Measurements from ENCODE around the gene CCDC89.

Gene CCDC89

DNA sequence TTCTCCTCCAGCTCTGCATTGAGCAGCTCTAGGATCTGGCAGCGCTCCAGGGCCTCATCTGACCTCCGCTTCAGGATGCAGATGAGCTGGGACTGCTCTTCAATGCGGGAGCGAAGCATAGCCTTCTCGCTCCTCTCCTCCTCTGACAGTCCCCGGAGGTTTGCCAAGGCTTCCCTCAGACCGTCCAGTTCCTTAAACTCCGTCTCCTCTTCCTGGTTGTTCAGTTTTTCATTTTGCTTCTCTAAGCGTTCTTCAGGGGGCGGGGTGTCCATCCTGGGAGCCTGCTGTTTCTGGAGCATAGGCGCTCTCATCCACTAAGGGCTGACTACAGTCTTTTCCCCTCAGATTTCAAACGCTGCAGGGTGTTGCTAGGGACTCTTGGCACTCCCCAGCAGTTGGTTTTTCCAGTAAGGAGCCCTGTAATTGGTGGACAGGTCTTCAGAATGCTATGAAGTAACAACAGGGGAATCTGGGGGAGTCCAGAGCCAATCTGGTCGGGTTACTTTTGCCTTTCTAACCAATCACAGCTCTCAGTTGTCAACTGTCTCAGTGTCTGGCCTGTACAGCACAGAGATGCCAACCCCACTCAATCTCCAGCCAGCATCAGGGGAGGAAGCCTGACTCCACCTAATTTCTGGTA is at the start of gene CCDC89:
Gene CCDC89 (minus strand): TSS at position 376 of the 640 bp plus-strand sequence. CDS start 65 bp downstream, at position 311.
- Mint-ChIP-seq H3K36me3 (no peaks in the 10 kb centered on the region), H3K4me3 (no peak within 1 kb of the TSS), H3K27ac (no peak within 1 kb of the TSS), H3K27me3 (peaks cover 15% of the 10 kb centered on the region), H3K9me3 (peaks cover 1% of the 10 kb centered on the region), H3K4me1 (peaks cover 11% of the 10 kb centered on the region)
- ATAC-seq (ENCODE audit: low read depth), result no peak
- DNase-seq (ENCODE audit: low spot score in 2 of 2), result no peak

DNA sequence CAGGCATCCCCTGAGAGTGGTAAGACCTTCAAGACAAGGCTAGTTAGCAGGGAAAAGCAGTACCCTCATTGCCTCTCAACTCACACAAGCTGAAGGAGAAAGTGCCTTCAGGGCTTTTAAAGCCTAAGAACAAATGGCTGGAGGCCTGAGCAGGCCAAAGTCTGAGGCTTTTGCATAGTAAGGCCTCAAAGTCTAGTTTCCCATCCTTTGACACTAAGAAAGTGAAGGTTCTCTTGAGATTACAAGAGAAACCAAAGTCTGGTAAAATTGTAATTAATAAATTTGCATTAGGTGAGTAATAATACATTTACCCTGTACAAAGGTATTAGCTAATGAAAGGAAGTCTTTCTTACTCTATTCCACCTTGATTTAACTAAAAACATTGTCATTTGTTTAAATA is 47.0 kb upstream of the CCDC89 start:
- Mint-ChIP-seq H3K9me3 (no peaks in the 10 kb centered on the region), H3K4me3 (no peak overlapping the region), H3K4me1 (no peaks in the 10 kb centered on the region), H3K36me3 (no peaks in the 10 kb centered on the region), H3K27ac (no peak overlapping the region), H3K27me3 (peaks cover 2% of the 10 kb centered on the region)
- ATAC-seq (ENCODE audit: low read depth) (no peak), DNase-seq (ENCODE audit: low spot score in 2 of 2) (no peak)

DNA sequence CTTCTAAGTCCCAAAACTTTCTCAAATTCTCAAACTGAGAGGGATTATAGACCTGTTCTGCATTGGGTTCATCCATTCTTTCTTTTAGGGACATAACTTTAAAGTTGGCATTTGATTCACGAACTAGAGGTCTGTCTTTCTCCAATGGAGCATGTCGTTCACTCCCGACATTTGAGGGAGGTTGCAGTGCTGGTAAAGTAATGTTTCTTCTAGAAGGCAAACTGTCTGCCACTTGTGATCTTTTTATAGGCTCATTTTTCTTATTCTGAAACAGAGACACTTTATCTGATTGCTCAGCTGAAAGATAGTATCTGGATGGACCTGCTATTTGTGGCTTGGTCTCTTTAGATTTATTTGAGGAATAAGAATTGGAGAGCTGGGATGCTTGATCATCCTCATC is 40.4 kb upstream of the CCDC89 start:
- Mint-ChIP-seq H3K27me3 (peaks cover 8% of the 10 kb centered on the region), H3K27ac (no peak overlapping the region), H3K9me3 (no peaks in the 10 kb centered on the region), H3K36me3 (no peaks in the 10 kb centered on the region), H3K4me3 (no peak overlapping the region), H3K4me1 (no peaks in the 10 kb centered on the region)
- ATAC-seq (ENCODE audit: low read depth), result no peak
- no peak for DNase-seq (ENCODE audit: low spot score in 2 of 2)

DNA sequence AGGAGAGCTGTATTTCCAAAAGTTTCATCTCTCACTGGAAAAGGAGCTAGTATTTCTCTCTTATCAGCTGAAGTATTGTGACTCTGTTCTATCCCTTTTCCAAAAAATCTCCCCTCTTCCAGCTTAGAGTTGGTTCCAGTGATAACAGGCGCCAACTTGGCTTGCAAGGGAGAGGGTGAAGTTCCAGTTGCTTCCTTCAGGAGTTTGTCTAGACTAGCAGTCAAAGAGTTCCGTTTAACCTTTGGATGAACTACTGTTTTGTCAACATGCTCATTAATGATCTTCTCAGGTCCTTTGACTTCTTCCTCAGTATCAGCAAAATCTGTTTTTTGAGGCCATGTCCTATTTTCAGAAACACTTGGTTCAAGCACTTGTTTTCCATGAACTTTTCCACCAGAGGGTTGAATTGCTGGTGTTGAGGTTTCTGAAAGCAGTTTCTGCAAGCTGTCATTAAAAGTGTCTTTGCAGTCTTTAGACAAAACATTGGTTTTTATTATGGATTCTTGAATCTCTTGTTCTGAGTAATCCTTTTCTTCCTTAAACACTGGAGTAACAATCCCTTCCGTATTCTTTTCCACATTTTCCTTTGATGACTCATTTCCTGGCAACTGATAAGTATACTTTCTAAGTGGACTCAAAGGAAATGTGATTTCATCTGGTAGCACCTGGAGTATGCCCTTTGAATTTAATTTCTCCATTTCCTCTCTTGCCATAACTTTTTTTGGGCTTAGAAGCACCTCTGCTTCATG is 39.7 kb upstream of the CCDC89 start:
- ATAC-seq (ENCODE audit: low read depth) (no peak), DNase-seq (ENCODE audit: low spot score in 2 of 2) (no peak)
- Mint-ChIP-seq H3K4me1 (no peaks in the 10 kb centered on the region), H3K9me3 (no peaks in the 10 kb centered on the region), H3K27me3 (peaks cover 8% of the 10 kb centered on the region), H3K4me3 (no peak overlapping the region), H3K27ac (no peak overlapping the region), H3K36me3 (no peaks in the 10 kb centered on the region)

DNA sequence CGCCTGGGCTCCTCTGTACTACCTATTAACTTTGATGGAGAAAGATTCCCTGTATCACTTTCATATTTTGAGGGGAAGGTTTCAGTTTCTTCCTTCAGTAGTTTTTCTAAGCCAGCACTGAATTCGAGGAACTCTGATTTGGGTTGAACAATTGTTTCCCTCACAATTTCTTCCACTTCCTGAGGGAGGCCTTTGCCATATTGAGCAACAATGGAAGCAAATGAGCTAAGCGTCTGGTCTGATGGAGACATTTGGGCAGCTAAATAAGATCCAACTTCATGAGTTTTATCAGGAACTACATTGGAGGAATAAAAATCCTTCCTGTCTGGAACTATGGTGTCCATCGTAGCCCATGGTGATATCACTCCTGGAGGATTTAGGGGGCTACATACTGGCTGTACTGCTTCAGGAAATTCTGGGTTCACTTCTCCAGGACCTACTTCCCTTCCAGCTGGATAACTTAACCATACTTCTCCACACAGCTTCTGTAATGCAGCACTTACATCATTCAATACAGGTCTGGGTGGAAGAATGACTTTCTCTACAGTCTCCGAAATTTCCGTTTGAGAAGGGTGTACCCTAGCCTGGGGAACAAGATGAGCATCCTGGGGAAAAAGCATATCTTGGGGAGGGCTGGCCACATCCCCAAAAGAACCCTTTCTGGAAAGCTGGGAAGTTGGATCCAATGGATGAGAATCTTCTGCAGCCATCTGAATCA is 38.9 kb upstream of the CCDC89 start:
- ATAC-seq (ENCODE audit: low read depth) (no peak), DNase-seq (ENCODE audit: low spot score in 2 of 2) (no peak)
- Mint-ChIP-seq H3K27ac (no peak overlapping the region), H3K27me3 (peaks cover 8% of the 10 kb centered on the region), H3K9me3 (no peaks in the 10 kb centered on the region), H3K4me1 (no peaks in the 10 kb centered on the region), H3K4me3 (no peak overlapping the region), H3K36me3 (no peaks in the 10 kb centered on the region)

DNA sequence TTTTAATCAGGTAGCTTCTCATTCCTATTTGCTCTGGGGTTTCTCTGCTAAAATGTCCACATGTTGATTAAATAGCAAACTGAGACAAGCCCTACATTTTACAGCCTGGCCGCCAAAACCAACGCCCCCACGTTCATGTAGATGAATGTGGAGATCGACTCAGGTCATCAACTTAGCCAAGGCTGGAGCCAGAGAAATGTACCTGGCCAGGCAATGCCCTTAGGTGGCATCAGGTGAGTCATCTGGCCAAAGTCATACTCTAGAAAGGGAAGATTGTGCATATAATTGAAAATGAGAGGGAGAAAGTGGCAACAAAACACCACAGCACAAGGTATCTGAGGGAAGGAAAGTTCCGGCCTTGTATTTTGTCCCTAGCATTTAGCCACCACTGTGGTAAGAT is 37.1 kb upstream of the CCDC89 start:
- Mint-ChIP-seq H3K36me3 (no peaks in the 10 kb centered on the region), H3K27ac (no peak overlapping the region), H3K4me3 (no peak overlapping the region), H3K27me3 (peaks cover 8% of the 10 kb centered on the region), H3K4me1 (no peaks in the 10 kb centered on the region), H3K9me3 (no peaks in the 10 kb centered on the region)
- ATAC-seq (ENCODE audit: low read depth), result no peak
- no peak for DNase-seq (ENCODE audit: low spot score in 2 of 2)

DNA sequence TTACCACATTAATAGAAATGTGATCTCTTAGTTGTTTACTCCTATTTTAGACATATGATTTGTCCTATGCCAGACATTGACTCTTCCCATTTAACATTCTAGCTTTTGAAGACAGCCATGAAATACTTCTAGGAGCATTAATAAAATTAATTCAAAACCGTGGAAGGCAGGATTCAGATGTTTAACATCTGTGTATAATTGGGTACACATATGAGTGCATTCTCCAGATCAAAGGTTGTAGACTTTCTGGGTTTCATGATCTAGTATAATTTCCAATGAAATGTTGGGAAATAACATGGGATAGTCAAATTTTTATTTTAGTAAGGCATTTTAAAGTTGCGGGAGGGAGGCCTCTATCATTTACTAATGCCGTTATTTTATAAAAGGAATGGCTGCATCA is 35.2 kb upstream of the CCDC89 start:
- no peaks in the 10 kb centered on the region for H3K36me3 Mint-ChIP-seq

DNA sequence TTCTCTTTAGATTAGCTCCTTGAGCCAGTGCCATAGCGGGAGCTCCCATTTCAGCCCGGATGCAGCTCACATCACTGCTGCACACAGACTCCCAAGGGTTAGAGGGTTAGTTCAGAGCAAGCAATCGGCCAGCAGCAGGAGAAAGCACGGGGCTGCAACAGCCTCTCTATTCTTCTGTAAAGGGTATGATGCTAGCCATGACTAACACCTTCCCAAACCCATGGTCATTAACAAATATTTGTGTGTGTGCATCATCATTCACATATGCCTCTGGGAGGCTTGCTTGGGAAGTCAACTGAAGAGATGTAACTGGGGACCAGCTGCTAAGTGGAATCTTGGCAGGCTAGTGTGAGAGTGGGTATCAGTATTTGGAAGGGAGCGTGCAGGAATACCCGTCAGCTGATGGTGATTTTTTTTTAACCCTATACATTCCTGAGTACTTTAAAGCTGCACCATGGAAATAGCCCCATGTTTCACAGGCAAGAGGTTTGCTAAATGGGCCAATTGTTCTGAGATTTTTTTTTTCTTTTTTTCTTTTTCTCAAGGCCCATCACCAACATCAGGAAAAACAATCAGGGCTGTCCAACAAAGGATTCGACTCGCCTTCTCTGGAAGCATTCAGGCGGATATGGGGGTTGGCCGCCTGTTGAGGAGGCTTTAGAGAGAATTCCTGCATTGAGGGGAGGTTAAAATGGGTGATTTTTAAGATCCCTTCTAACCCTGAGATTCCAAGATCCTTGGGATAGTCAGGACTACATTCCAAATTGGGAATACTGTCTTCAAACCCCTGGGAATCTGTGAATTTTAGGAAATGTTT is 33.2 kb upstream of the CCDC89 start:
- H3K36me3 Mint-ChIP-seq, result no peaks in the 10 kb centered on the region
- H3K4me1 Mint-ChIP-seq, result no peaks in the 10 kb centered on the region
- no peaks in the 10 kb centered on the region for H3K9me3 Mint-ChIP-seq
- H3K27ac Mint-ChIP-seq, result no peak overlapping the region
- ATAC-seq (ENCODE audit: low read depth) (no peak), DNase-seq (ENCODE audit: low spot score in 2 of 2) (no peak)
- H3K4me3 Mint-ChIP-seq, result no peak overlapping the region
- peaks cover 2% of the 10 kb centered on the region for H3K27me3 Mint-ChIP-seq

More for the DNA sequence above, 35.2 kb upstream of the CCDC89 start:
- Mint-ChIP-seq H3K9me3 (no peaks in the 10 kb centered on the region), H3K4me1 (no peaks in the 10 kb centered on the region), H3K27me3 (peaks cover 4% of the 10 kb centered on the region), H3K4me3 (no peak overlapping the region), H3K27ac (no peak overlapping the region)
- DNase-seq (ENCODE audit: low spot score in 2 of 2) (no peak), ATAC-seq (ENCODE audit: low read depth) (no peak)

DNA sequence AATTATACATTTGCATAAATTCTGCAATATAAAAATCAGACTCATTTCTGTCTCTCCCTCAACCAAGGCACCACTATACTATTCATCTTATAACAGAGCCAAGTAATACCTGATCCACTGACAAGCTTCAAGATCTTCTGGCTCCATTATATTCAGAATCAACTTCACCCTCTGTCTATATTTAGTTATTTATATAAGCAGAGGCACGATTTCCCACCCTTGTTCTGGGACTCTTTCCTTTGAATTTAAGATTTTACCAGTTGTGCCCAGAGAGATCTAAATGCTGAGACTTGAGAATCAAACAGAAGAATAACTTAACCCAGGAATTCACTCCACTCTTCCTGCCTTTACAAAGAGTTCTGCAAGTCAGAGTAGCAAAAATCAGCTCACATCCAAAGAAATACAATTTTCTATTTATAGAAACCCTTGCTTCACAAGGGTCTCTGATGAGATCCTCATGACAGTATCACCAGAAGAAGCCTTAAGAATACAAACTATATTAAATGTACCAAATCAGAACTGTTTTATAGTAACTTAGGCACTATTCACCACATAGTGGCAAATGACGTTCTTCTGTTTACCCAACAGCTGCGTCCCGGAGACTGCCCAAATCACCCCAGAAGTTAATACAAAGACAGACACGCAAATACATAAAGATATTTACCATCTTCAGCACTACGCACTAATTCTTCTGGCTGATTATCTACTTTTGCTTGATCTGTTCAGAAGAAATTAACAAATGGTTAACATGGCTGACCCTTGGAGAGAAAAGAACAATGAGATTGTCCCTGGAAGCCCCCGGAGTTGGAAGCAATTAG is 32.3 kb upstream of the CCDC89 start:
- H3K36me3 Mint-ChIP-seq, result no peaks in the 10 kb centered on the region
- H3K4me3 Mint-ChIP-seq, result no peak overlapping the region
- no peaks in the 10 kb centered on the region for H3K4me1 Mint-ChIP-seq
- ATAC-seq (ENCODE audit: low read depth) (no peak), DNase-seq (ENCODE audit: low spot score in 2 of 2) (no peak)
- no peak overlapping the region for H3K27ac Mint-ChIP-seq
- H3K9me3 Mint-ChIP-seq, result no peaks in the 10 kb centered on the region
- no peaks in the 10 kb centered on the region for H3K27me3 Mint-ChIP-seq

DNA sequence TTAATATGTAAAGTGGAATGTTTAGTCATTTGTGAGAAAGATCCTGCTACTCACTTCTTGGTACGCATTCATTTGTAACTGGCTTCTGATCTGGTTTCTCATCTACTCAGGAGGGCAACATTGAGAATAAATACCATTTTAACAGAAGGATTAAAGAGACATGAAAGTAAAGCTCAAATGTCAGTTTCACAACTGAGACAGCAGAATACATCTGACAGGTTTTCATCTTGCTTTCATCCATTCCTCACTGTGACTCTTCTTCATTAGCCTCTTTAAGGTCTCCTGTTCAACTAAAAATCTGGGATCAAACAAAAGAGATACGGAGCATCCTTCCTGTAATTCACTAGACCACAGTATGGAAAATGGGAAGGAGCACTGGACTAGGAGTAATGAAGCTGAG is 31.4 kb upstream of the CCDC89 start:
- DNase-seq (ENCODE audit: low spot score in 2 of 2), result no peak
- no peak overlapping the region for H3K4me3 Mint-ChIP-seq
- no peaks in the 10 kb centered on the region for H3K36me3 Mint-ChIP-seq
- no peaks in the 10 kb centered on the region for H3K9me3 Mint-ChIP-seq
- no peak overlapping the region for H3K27ac Mint-ChIP-seq
- ATAC-seq (ENCODE audit: low read depth), result no peak
- H3K4me1 Mint-ChIP-seq, result no peaks in the 10 kb centered on the region
- H3K27me3 Mint-ChIP-seq, result no peaks in the 10 kb centered on the region

DNA sequence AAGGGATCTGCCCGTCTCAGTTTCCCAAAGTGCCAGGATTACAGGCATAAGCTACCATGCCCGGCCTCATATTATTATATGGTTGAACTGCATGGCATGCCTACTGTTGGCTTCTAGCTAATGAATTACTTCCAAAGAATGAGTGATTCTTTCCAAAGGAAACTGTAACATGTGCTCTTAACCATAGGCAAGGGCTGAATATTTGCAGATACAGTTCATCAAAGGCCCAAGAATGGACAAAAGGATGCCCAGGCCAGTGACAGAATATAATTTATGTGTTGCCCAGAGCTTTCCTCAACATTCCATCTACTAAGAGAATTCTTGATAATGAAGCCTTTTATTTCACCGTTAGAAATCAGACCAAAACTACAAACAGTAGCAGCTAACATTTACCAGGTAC is 27.0 kb upstream of the CCDC89 start:
- no peaks in the 10 kb centered on the region for H3K4me1 Mint-ChIP-seq
- ATAC-seq (ENCODE audit: low read depth) (no peak), DNase-seq (ENCODE audit: low spot score in 2 of 2) (no peak)
- H3K36me3 Mint-ChIP-seq, result no peaks in the 10 kb centered on the region
- H3K9me3 Mint-ChIP-seq, result no peaks in the 10 kb centered on the region
- no peaks in the 10 kb centered on the region for H3K27me3 Mint-ChIP-seq
- H3K4me3 Mint-ChIP-seq, result no peak overlapping the region
- no peak overlapping the region for H3K27ac Mint-ChIP-seq

DNA sequence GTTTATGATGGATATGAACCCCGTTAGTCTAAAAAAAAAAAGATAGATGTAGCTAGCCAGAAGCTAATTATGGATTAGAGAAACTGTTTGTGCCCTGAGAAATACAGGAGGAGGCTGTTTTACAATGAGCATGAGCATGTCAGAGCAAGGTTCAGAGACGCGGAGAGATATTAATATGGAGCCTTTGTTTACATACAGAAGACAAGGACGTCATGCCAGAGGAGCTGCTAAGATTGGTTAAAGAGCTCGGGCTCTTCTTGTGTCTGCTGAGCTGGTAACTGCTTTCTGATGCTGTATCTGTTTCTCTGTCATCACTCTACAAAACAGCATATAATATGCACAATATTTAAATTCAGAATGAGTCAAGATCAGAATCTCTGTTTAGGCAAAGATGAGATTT is 24.9 kb upstream of the CCDC89 start:
- no peak for ATAC-seq (ENCODE audit: low read depth)
- Mint-ChIP-seq H3K9me3 (no peaks in the 10 kb centered on the region), H3K4me1 (no peaks in the 10 kb centered on the region), H3K27me3 (no peaks in the 10 kb centered on the region), H3K27ac (no peak overlapping the region), H3K4me3 (no peak overlapping the region), H3K36me3 (no peaks in the 10 kb centered on the region)
- no peak for DNase-seq (ENCODE audit: low spot score in 2 of 2)

DNA sequence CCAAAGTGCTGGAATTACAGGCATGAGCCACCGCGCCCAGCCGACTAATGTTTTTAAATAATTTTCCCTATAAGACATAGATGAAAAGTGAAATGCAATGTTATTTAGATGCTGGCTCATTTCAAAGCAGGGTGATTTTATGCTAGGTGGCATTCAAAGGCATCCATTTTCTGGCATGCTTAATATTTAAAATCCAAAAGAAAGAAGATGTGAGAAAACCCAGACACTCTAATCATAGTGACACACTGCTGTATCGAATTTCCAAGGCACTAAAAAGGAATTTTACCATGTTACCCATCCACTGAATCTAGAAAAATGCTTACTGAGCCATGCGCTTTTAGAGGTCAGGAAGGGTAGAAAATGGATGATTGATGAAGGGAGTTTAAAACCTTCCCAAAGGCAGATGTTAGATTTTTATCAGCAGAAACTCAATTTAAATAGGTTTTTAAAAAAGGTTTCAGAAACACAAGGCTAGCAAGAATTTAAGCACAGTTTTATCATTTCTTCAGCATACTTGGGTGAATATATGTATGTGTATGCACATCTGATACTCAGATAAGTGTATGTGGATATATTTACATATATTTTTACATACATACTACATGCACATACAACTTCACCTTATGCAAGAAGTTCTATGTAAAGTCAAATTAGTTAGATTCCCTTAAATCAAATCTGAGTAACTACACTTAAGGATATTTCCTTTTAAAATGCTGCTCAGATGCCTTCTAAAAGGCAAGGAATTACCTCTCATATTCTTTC is 24.1 kb upstream of the CCDC89 start:
- Mint-ChIP-seq H3K27me3 (no peaks in the 10 kb centered on the region), H3K36me3 (no peaks in the 10 kb centered on the region), H3K27ac (no peak overlapping the region)

More for the DNA sequence above, 24.1 kb upstream of the CCDC89 start:
- H3K4me1 Mint-ChIP-seq, result no peaks in the 10 kb centered on the region
- H3K4me3 Mint-ChIP-seq, result no peak overlapping the region
- no peak for DNase-seq (ENCODE audit: low spot score in 2 of 2)
- ATAC-seq (ENCODE audit: low read depth), result no peak
- H3K9me3 Mint-ChIP-seq, result no peaks in the 10 kb centered on the region
